ENCODE results near the gene S100A5.

DNA sequence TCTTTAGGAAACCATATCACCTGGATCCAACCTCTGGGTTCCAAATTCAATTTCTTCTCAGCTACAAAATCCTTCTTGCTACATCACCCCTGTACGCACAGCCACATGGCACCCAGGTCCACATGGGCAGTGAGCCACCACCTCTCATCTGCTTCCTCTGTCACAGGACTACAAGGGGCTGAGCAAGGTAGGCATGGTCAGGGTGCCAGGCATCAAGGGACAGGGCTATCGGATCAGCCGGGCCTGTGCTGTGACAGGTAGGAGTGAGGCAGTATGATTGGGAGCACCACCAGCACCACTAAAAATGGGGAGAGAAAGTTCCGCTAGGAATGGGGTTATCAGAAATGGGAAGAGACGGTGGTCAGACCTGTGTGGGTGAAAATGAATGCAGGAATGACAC, 34.3 kb downstream of the S100A5 start:
- TF ChIP-seq, protein P1, sequence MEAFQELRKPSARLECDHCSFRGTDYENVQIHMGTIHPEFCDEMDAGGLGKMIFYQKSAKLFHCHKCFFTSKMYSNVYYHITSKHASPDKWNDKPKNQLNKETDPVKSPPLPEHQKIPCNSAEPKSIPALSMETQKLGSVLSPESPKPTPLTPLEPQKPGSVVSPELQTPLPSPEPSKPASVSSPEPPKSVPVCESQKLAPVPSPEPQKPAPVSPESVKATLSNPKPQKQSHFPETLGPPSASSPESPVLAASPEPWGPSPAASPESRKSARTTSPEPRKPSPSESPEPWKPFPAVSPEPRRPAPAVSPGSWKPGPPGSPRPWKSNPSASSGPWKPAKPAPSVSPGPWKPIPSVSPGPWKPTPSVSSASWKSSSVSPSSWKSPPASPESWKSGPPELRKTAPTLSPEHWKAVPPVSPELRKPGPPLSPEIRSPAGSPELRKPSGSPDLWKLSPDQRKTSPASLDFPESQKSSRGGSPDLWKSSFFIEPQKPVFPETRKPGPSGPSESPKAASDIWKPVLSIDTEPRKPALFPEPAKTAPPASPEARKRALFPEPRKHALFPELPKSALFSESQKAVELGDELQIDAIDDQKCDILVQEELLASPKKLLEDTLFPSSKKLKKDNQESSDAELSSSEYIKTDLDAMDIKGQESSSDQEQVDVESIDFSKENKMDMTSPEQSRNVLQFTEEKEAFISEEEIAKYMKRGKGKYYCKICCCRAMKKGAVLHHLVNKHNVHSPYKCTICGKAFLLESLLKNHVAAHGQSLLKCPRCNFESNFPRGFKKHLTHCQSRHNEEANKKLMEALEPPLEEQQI (IDR thresholded peaks at IDR 0.05) = no peak
- no peak for TF ChIP-seq SMAD3 (CRISPR knock-in tag; conservative IDR thresholded peaks at IDR 0.05)
- no peak for TF ChIP-seq FOSL1 (tag; conservative IDR thresholded peaks at IDR 0.05)
- no peak for TF ChIP-seq ZZZ3 (IDR thresholded peaks at IDR 0.05)
- TF ChIP-seq MAZ (CRISPR knock-in tag; conservative IDR thresholded peaks at IDR 0.05 in 1 of 2, IDR thresholded peaks at IDR 0.05 in 1 of 2) = no peak
- no peak for TF ChIP-seq TCF7L2 (IDR thresholded peaks at IDR 0.05; ENCODE audit: low read depth, low read length)
- TF ChIP-seq ZBTB49 (CRISPR knock-in tag; IDR thresholded peaks at IDR 0.05; ENCODE audit: borderline replicate concordance) = no peak
- no peak for TF ChIP-seq U2AF1 (optimal IDR thresholded peaks at IDR 0.05; ENCODE audit: low read depth, low read length)
- TF ChIP-seq HNRNPK (IDR thresholded peaks at IDR 0.05; ENCODE audit: low read depth, low read length, poor library complexity, severe bottlenecking) = no peak
- TF ChIP-seq GABPA (tag; conservative IDR thresholded peaks at IDR 0.05; ENCODE audit: low read depth) = no peak

All from K562 (cell line).